Uterus (tissue), 4 donors: ENCODE measurements around the gene MALT1. TPM values are rescaled to one million over a fixed set of nuclear protein-coding genes. Genes with fewer than 3 reads are reported as not detected.

Source experiments
- DNase-seq, 2 donors: peaks; one replicate each; pipeline ENCODE4 v3.0.0-alpha.2; 2019 to 2020
- H3K27ac ChIP-seq, 2 donors: fragments of 200-600 bp; sonication (generic); 1 replicate in 1 of 2; 2 replicates in 1 of 2; pipeline ENCODE4 v1.5.1; 2016 to 2018
- H3K27me3 ChIP-seq, 2 donors: fragments of 200-600 bp; sonication (generic); one replicate each; pipeline ENCODE4 v1.5.1; 2018 to 2019; ENCODE audit warnings: control low read depth in 1 of 2
- H3K36me3 ChIP-seq, 2 donors: fragments of 200-600 bp; sonication (generic); one replicate each; pipeline ENCODE4 v1.5.1; 2019; ENCODE audit warnings: control low read depth in 1 of 2
- H3K4me1 ChIP-seq, 2 donors: fragments of 200-600 bp; sonication (generic); one replicate each; pipeline ENCODE4 v1.5.1; 2018 to 2019; ENCODE audit warnings: control low read depth in 1 of 2
- H3K4me3 ChIP-seq, 2 donors: fragments of 200-600 bp; sonication (generic); 1 replicate in 1 of 2; 2 replicates in 1 of 2; pipeline ENCODE4 v1.5.1; 2018 to 2019; ENCODE audit warnings: mild to moderate bottlenecking in 1 of 2
- H3K9me3 ChIP-seq, 2 donors: fragments of 200-600 bp; sonication (generic); one replicate each; pipeline ENCODE4 v1.5.1; 2019; ENCODE audit warnings: control low read depth in 1 of 2
- POLR2A ChIP-seq, 2 donors: fragments of 450-650 bp; IDR thresholded peaks; one replicate each; pipeline ENCODE4 v1.6.1; 2016; ENCODE audit warnings: antibody characterized with exemption in 2 of 2, mild to moderate bottlenecking in 1 of 2, moderate library complexity in 1 of 2
- intact Hi-C: fragments of 100-400 bp; cut with DNase I; formaldehyde crosslinking; loops from one replicate; pipeline ENCODE4 v1.15.1; 2023; ENCODE audit warnings: low total_unique reads
- total RNA-seq, 4 donors: library from RNA; depleted of rRNA in 3 of 4; stranded (reverse); fragments of >200 nt in 3 of 4; gene quantifications; one replicate each; pipeline versions ENCODE4 v1.1.0 to v1.2.4, GENCODE V29; 2014 to 2023
- TF ChIP-seq, protein P1 (sequence below), 4 experiments: fragments of 200-600 bp in 2 of 4; fragments of 450-650 bp in 2 of 4; sonication (generic) in 2 of 4; IDR thresholded peaks; one replicate each; pipeline ENCODE4 v1.5.1; 2016 to 2019; ENCODE audit warnings: antibody characterized with exemption in 4 of 4, mild to moderate bottlenecking in 2 of 4, moderate library complexity in 1 of 4
- donor health status: DM: yes; HTN: yes; CAD: no.

Gene MALT1
- total RNA-seq, 4 donors from 2014 or later, result 22.1 to 51.4 (median 30.5) TPM

DNA sequence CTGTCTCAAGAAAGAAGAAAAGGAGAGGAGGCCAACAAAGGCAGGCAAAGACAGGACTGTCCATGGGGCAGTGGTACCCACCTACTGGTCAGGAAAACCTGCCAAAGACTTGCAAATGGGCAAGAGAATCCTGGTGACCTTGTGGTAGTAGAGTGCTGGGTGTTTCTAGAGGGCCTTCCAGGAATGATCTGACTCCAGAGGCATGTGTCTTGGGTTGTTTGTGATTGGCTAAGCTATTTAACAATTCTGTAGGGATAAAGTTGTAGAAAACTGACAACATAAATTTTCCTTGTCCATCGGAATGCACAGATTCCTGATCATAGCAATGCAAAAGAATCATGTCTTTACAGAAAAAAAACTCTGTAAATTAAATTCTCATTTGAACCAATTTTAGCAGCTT lies 125.0 kb downstream of the MALT1 start:
- no peak for TF ChIP-seq POLR2A (IDR thresholded peaks at IDR 0.05)
- TF ChIP-seq, protein P1, sequence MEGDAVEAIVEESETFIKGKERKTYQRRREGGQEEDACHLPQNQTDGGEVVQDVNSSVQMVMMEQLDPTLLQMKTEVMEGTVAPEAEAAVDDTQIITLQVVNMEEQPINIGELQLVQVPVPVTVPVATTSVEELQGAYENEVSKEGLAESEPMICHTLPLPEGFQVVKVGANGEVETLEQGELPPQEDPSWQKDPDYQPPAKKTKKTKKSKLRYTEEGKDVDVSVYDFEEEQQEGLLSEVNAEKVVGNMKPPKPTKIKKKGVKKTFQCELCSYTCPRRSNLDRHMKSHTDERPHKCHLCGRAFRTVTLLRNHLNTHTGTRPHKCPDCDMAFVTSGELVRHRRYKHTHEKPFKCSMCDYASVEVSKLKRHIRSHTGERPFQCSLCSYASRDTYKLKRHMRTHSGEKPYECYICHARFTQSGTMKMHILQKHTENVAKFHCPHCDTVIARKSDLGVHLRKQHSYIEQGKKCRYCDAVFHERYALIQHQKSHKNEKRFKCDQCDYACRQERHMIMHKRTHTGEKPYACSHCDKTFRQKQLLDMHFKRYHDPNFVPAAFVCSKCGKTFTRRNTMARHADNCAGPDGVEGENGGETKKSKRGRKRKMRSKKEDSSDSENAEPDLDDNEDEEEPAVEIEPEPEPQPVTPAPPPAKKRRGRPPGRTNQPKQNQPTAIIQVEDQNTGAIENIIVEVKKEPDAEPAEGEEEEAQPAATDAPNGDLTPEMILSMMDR (IDR thresholded peaks at IDR 0.05), result no peak
- intact Hi-C loops, result no loop called here
- H3K27me3 ChIP-seq, result no peaks in the 10 kb centered on the region

DNA sequence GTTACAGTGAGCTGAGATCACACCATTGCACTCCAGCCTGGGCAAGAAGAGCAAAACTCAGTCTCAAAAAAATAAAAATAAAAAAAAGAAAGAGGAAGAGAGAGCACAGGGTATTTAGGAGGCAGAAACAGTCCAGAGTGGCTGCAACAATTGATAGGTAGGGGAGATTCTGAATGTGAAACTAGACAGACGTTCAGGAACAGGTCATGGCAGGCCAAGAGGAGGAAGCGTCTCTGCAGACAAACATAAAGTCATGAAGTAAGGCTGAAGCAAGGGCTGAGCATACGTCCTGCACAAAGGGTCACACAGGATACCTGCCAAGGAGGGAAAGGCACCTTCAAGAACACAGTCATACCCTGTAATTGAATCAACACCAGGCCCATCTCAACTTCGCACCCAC lies 129.3 kb downstream of the MALT1 start:
- H3K4me3 ChIP-seq, result no peak overlapping the region
- no peaks in the 10 kb centered on the region for H3K36me3 ChIP-seq
- H3K9me3 ChIP-seq, result no peaks in the 10 kb centered on the region
- no peak for DNase-seq
- H3K27ac ChIP-seq, result no peak overlapping the region
- H3K4me1 ChIP-seq, result no peaks in the 10 kb centered on the region
- intact Hi-C loops, result no loop called here
- H3K27me3 ChIP-seq, result no peaks in the 10 kb centered on the region
- TF ChIP-seq, protein P1 (IDR thresholded peaks at IDR 0.05), result no peak
- TF ChIP-seq POLR2A (IDR thresholded peaks at IDR 0.05), result no peak

More for the DNA sequence above, 125.0 kb downstream of the MALT1 start:
- no peak for DNase-seq
- H3K9me3 ChIP-seq, result no peaks in the 10 kb centered on the region
- H3K4me1 ChIP-seq, result no peaks in the 10 kb centered on the region
- no peaks in the 10 kb centered on the region for H3K36me3 ChIP-seq
- H3K4me3 ChIP-seq, result no peak overlapping the region
- H3K27ac ChIP-seq, result no peak overlapping the region

DNA sequence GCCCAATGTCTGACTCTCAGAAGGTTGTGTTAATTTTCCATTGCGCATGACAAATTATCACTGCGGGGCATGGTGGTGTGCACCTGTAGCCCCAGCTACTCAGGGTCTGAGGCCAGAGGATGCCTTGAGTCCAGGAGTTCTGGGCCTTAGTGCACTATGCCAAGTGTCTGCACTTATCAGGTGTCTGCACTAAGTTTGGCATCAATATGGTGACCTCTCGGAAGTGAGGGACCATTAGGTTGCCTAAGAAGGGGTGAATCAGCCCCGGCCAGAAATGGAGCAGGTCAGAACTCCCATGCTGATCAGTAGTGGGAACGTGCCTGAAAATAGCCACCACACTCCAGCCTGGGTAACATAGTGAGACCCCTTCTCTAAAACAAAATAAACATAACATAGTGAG lies 131.7 kb downstream of the MALT1 start:
- H3K9me3 ChIP-seq, result no peaks in the 10 kb centered on the region
- intact Hi-C loops, result no loop called here
- TF ChIP-seq, protein P1 (IDR thresholded peaks at IDR 0.05), result no peak
- TF ChIP-seq POLR2A (IDR thresholded peaks at IDR 0.05), result no peak
- no peaks in the 10 kb centered on the region for H3K27me3 ChIP-seq
- no peaks in the 10 kb centered on the region for H3K36me3 ChIP-seq
- H3K4me1 ChIP-seq, result no peaks in the 10 kb centered on the region
- H3K27ac ChIP-seq, result no peak overlapping the region
- no peak for DNase-seq
- H3K4me3 ChIP-seq, result no peak overlapping the region

DNA sequence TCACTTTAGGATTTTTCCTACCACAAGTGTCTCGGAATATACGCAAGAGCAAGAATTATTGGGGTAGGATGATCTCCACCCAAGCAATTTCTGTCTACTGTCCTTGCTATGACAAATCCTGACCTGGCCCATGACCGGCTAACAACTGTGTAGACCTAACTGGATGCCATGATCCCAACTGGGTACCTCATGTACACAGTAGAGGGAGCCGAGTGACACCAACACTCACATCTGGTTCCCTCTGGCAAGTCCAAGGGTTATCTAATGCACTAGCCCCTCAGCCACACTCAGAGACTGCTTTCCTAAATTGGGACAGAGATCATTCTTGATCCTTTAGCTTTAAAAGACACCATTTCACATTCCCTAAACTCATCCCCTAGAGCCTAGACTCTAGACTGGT lies 132.7 kb downstream of the MALT1 start:
- TF ChIP-seq POLR2A (IDR thresholded peaks at IDR 0.05), result no peak
- TF ChIP-seq, protein P1 (IDR thresholded peaks at IDR 0.05), result no peak
- Histone ChIP-seq H3K4me1 (no peaks in the 10 kb centered on the region), H3K9me3 (no peaks in the 10 kb centered on the region), H3K27me3 (no peaks in the 10 kb centered on the region), H3K4me3 (no peak overlapping the region), H3K27ac (no peak overlapping the region), H3K36me3 (no peaks in the 10 kb centered on the region)
- no peak for DNase-seq
- intact Hi-C loops, result no loop called here

Other genes starting within 250 kb of the MALT1 start
- under 1 TPM in 2 of 4 donors, not detected in 2; 0.18 to 0.41 TPM for gene ALPK2, start 42.4 kb upstream of the MALT1 start, total RNA-seq
- gene ZNF532, start 193.4 kb downstream of the MALT1 start, total RNA-seq, result 100 to 1,000 TPM in 2 of 4 donors, 10 to 100 TPM in 2; 32.4 to 174 (median 127) TPM